Measurements from ENCODE around the gene TMEM88.

GRCh38 chr17:7882629-7883028 is 27.8 kb downstream of the TMEM88 start:
- TF ChIP-seq CTCF (IDR thresholded peaks at IDR 0.05; ENCODE audit: low read length) = no peak
- TF ChIP-seq EZH2 (optimal IDR thresholded peaks at IDR 0.05; ENCODE audit: low read depth, low read length) = no peak
